Left renal pelvis (tissue), 4 donors: ENCODE results near the gene PPP1R3G. TPM values are rescaled to one million over a fixed set of nuclear protein-coding genes. Genes with fewer than 3 reads are reported as not detected.
"Not testable (repeated sequence)": the region's sequence is repeated elsewhere in the genome, so short reads cannot be mapped to it uniquely, and the experiment has no call there.

ENCODE experiments used
- DNase-seq, 4 donors: peaks; one replicate each; pipeline ENCODE4 v3.0.0-alpha.2; 2013; ENCODE audit warnings: low read depth in 4 of 4, low spot score in 3 of 4
- polyA plus RNA-seq, 4 donors: library from polyadenylated mRNA; unstranded; fragments of 120-200 nt; gene quantifications; one replicate each; pipeline ENCODE4 v1.2.1, GENCODE V29; 2013; ENCODE audit not compliant: insufficient read length in 4 of 4

Gene PPP1R3G
- polyA plus RNA-seq, 4 donors: 2.0 to 2.4 (median 2.3) TPM

- DNase-seq: no peak
Measured at GRCh38 chr6:5113096-5113495, 28.0 kb downstream of the PPP1R3G start.

GRCh38 chr6:5115168-5115567 lies 30.0 kb downstream of the PPP1R3G start:
- no peak for DNase-seq

GRCh38 chr6:5116243-5116991 lies 31.3 kb downstream of the PPP1R3G start:
- DNase-seq: no peak

GRCh38 chr6:5119090-5119951 lies 34.2 kb downstream of the PPP1R3G start:
- no peak for DNase-seq

GRCh38 chr6:5120011-5120410 lies 34.9 kb downstream of the PPP1R3G start:
- DNase-seq: no peak

GRCh38 chr6:5120543-5120942 lies 35.4 kb downstream of the PPP1R3G start:
- not testable (repeated sequence) for DNase-seq

GRCh38 chr6:5121479-5121878 lies 36.3 kb downstream of the PPP1R3G start:
- DNase-seq: no peak

GRCh38 chr6:5121956-5122355 lies 36.8 kb downstream of the PPP1R3G start:
- no peak for DNase-seq

GRCh38 chr6:5122504-5123112 lies 37.5 kb downstream of the PPP1R3G start:
- DNase-seq: no peak

GRCh38 chr6:5123296-5124143 lies 38.4 kb downstream of the PPP1R3G start:
- DNase-seq: no peak

- no peak for DNase-seq
Measured at GRCh38 chr6:5124526-5124925, 39.4 kb downstream of the PPP1R3G start.

- DNase-seq: no peak
Measured at GRCh38 chr6:5125152-5126006, 40.2 kb downstream of the PPP1R3G start.

GRCh38 chr6:5126214-5126613 lies 41.1 kb downstream of the PPP1R3G start:
- no peak for DNase-seq

GRCh38 chr6:5127106-5127687 lies 42.1 kb downstream of the PPP1R3G start:
- no peak for DNase-seq

- DNase-seq: no peak
Measured at GRCh38 chr6:5128351-5128750, 43.2 kb downstream of the PPP1R3G start.

GRCh38 chr6:5130135-5130866 lies 45.2 kb downstream of the PPP1R3G start:
- DNase-seq: no peak

GRCh38 chr6:5132731-5133130 lies 47.6 kb downstream of the PPP1R3G start:
- DNase-seq: peak; percentile 57 to 66 (median 64)

GRCh38 chr6:5133943-5134342 lies 48.8 kb downstream of the PPP1R3G start:
- no peak for DNase-seq
